ENCODE measurements around the gene NFATC2.

Gene NFATC2

GRCh38 chr20:51585148-51585547 lies 42.6 kb upstream of the NFATC2 start:
- in situ Hi-C loops (cut with HindIII; ENCODE audit: low pct_ligation_motif_present, low sequenced_read_pairs), result no loop called here
- no peaks in the 10 kb centered on the region for H3K27me3 ChIP-seq (replicated peaks)
- DNase-seq, result no peak
- no peaks in the 10 kb centered on the region for H3K36me3 ChIP-seq (replicated peaks)
- H3K27ac ChIP-seq, result no peak overlapping the region
- no peak overlapping the region for H3K4me3 ChIP-seq (ENCODE audit: low read depth, low read length)
- TF ChIP-seq CTCF (IDR thresholded peaks at IDR 0.05; ENCODE audit: low read depth, low read length, missing control alignments), result no peak

DNA sequence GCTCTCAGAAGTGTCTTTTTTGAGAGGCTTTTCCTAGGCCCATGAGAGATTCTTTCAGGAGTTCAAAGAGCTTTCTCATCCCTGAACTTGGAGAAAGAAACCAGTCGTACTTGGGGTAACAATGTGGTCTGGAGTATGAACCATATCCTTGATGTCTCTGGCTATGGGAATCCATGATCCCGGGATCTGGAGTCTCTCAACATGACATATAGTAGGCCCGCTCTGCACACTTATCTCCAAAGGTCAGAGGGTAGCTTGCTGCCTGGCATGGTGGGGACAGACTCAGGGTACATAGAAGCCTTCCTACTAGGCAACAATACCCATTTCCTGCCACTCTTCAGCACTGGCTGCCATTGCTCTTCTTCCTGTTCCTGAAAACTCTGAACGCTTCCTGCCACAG lies 42.2 kb upstream of the NFATC2 start:
- H3K27me3 ChIP-seq (replicated peaks), result no peaks in the 10 kb centered on the region
- H3K27ac ChIP-seq, result no peak overlapping the region
- no peaks in the 10 kb centered on the region for H3K36me3 ChIP-seq (replicated peaks)
- TF ChIP-seq CTCF (IDR thresholded peaks at IDR 0.05; ENCODE audit: low read depth, low read length, missing control alignments), result no peak
- in situ Hi-C loops (cut with HindIII; ENCODE audit: low pct_ligation_motif_present, low sequenced_read_pairs), result no loop called here
- no peak for DNase-seq
- H3K4me3 ChIP-seq (ENCODE audit: low read depth, low read length), result no peak overlapping the region

- H3K27ac ChIP-seq, result no peak overlapping the region
- no peak for DNase-seq
- TF ChIP-seq CTCF (IDR thresholded peaks at IDR 0.05; ENCODE audit: low read depth, low read length, missing control alignments), result no peak
- no peak overlapping the region for H3K4me3 ChIP-seq (ENCODE audit: low read depth, low read length)
- H3K36me3 ChIP-seq (replicated peaks), result no peaks in the 10 kb centered on the region
- H3K27me3 ChIP-seq (replicated peaks), result no peaks in the 10 kb centered on the region
- in situ Hi-C loops (cut with HindIII; ENCODE audit: low pct_ligation_motif_present, low sequenced_read_pairs), result no loop called here
These were observed 41.6 kb upstream of the NFATC2 start for GRCh38 chr20:51584116-51584515.

- no peak for TF ChIP-seq CTCF (IDR thresholded peaks at IDR 0.05; ENCODE audit: low read depth, low read length, missing control alignments)
- no peaks in the 10 kb centered on the region for H3K27me3 ChIP-seq (replicated peaks)
- no peak for DNase-seq
- H3K36me3 ChIP-seq (replicated peaks), result no peaks in the 10 kb centered on the region
- H3K27ac ChIP-seq, result no peak overlapping the region
- in situ Hi-C loops (cut with HindIII; ENCODE audit: low pct_ligation_motif_present, low sequenced_read_pairs), result no loop called here
- no peak overlapping the region for H3K4me3 ChIP-seq (ENCODE audit: low read depth, low read length)
These were observed 41.0 kb upstream of the NFATC2 start for GRCh38 chr20:51583499-51583898.

DNA sequence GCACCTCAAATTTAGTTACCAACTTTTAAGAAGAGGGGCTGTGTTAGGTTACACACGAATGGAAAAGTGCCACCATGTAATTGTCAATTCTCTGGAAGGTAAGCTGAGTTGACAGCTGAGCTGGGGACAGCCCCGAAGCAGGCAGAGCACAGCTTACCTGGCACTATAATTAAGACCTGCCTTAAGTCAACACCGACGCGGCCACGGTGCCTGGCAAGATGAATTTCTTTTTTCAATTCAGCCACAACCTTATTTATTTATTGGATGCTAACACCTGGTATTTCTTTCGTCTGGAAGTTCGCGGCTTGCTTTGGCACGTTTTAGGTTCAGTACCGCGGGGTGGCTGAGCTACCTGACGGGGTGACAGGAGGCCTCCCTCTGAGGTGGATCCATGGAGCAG lies 40.6 kb upstream of the NFATC2 start:
- in situ Hi-C loops (cut with HindIII; ENCODE audit: low pct_ligation_motif_present, low sequenced_read_pairs), result no loop called here

More for the DNA sequence above, 40.6 kb upstream of the NFATC2 start:
- DNase-seq, result no peak
- H3K27me3 ChIP-seq (replicated peaks), result no peaks in the 10 kb centered on the region
- no peak for TF ChIP-seq CTCF (IDR thresholded peaks at IDR 0.05; ENCODE audit: low read depth, low read length, missing control alignments)
- no peaks in the 10 kb centered on the region for H3K36me3 ChIP-seq (replicated peaks)
- no peak overlapping the region for H3K4me3 ChIP-seq (ENCODE audit: low read depth, low read length)
- no peak overlapping the region for H3K27ac ChIP-seq
